Astrocyte (in vitro differentiated cells and primary cell): ENCODE measurements around the gene POT1. TPM values are rescaled to one million over a fixed set of nuclear protein-coding genes. Genes with fewer than 3 reads are reported as not detected.

Experiments
- DNase-seq: peaks from one replicate; pipeline ENCODE4 v3.0.0-alpha.2; 2010; ENCODE audit warnings: low read depth
- FAIRE-seq: peaks from 2 replicates; lab custom pipeline; 2011; peaks lifted over from hg19 to GRCh38; lab: Jason Lieb, UNC
- H2AFZ ChIP-seq: 2 replicates; pipeline ENCODE4 v1.6.0; 2012; ENCODE audit warnings: low read depth, low read length, inconsistent platforms
- H3K27ac ChIP-seq: 2 replicates; pipeline ENCODE4 v1.5.1; 2011; ENCODE audit warnings: low read depth, low read length, inconsistent platforms
- H3K27me3 ChIP-seq: 2 replicates; pipeline ENCODE4 v1.6.0; 2011; ENCODE audit warnings: low read length, inconsistent platforms; ENCODE audit not compliant: insufficient read depth
- H3K36me3 ChIP-seq: 2 replicates; pipeline ENCODE4 v1.5.1; 2011; ENCODE audit warnings: low read length, inconsistent platforms; ENCODE audit not compliant: insufficient read depth
- H3K4me1 ChIP-seq: 2 replicates; pipeline ENCODE4 v1.5.1; 2011; ENCODE audit warnings: low read length, inconsistent platforms; ENCODE audit not compliant: insufficient read depth
- H3K4me2 ChIP-seq: 2 replicates; pipeline ENCODE4 v1.6.0; 2012; ENCODE audit warnings: low read length, inconsistent platforms
- H3K4me3 ChIP-seq: 2 replicates; pipeline ENCODE4 v1.5.1; 2011; ENCODE audit warnings: low read depth, mild to moderate bottlenecking, low read length, inconsistent platforms; ENCODE audit not compliant: insufficient read depth
- H3K79me2 ChIP-seq: 2 replicates; pipeline ENCODE4 v1.6.0; 2012; ENCODE audit warnings: mild to moderate bottlenecking, low read length, inconsistent platforms; ENCODE audit not compliant: insufficient read depth
- H3K9ac ChIP-seq: 2 replicates; pipeline ENCODE4 v1.6.0; 2012; ENCODE audit warnings: mild to moderate bottlenecking, low read length, inconsistent platforms
- H3K9me3 ChIP-seq: 2 replicates; pipeline ENCODE4 v1.5.1; 2012; ENCODE audit warnings: low read depth, mild to moderate bottlenecking, low read length, inconsistent platforms; ENCODE audit not compliant: insufficient read depth
- H4K20me1 ChIP-seq: 2 replicates; pipeline ENCODE4 v1.6.0; 2012; ENCODE audit warnings: low read length, inconsistent platforms; ENCODE audit not compliant: insufficient read depth
- H3K27ac Mint-ChIP-seq: one replicate; pipeline ENCODE4 v1.8.0; 2021; ENCODE audit warnings: mild to moderate bottlenecking, mixed read lengths; ENCODE audit not compliant: unreplicated experiment
- H3K27me3 Mint-ChIP-seq: one replicate; pipeline ENCODE4 v1.8.0; 2021; ENCODE audit warnings: low read depth, mixed read lengths; ENCODE audit not compliant: unreplicated experiment
- H3K36me3 Mint-ChIP-seq: one replicate; pipeline ENCODE4 v1.8.0; 2021; ENCODE audit warnings: low read depth, mixed read lengths; ENCODE audit not compliant: unreplicated experiment
- H3K4me1 Mint-ChIP-seq: one replicate; pipeline ENCODE4 v1.8.0; 2021; ENCODE audit warnings: low read depth, mixed read lengths; ENCODE audit not compliant: unreplicated experiment
- H3K4me3 Mint-ChIP-seq: one replicate; pipeline ENCODE4 v1.8.0; 2021; ENCODE audit warnings: mild to moderate bottlenecking, moderate library complexity, mixed read lengths; ENCODE audit not compliant: unreplicated experiment
- H3K9me3 Mint-ChIP-seq: one replicate; pipeline ENCODE4 v1.8.0; 2021; ENCODE audit warnings: mild to moderate bottlenecking, mixed read lengths; ENCODE audit not compliant: unreplicated experiment
- EZH2 ChIP-seq: IDR thresholded peaks from 2 replicates; pipeline ENCODE4 v1.6.1; 2012; ENCODE audit warnings: mild to moderate bottlenecking, low read length, inconsistent platforms; ENCODE audit not compliant: insufficient read depth
- total RNA-seq: library from RNA; stranded (reverse); gene quantifications from 2 replicates; pipeline ENCODE4 v1.2.1, GENCODE V29; 2021
- TF ChIP-seq, protein P1 (sequence below): IDR thresholded peaks from 2 replicates; pipeline ENCODE4 v1.5.1; 2011; ENCODE audit warnings: low read depth, mild to moderate bottlenecking, inconsistent platforms, low read length, moderate library complexity; ENCODE audit not compliant: insufficient read depth

POT1 gene
- total RNA-seq, 1 donor from 2014 or later: 14.6 TPM

DNA sequence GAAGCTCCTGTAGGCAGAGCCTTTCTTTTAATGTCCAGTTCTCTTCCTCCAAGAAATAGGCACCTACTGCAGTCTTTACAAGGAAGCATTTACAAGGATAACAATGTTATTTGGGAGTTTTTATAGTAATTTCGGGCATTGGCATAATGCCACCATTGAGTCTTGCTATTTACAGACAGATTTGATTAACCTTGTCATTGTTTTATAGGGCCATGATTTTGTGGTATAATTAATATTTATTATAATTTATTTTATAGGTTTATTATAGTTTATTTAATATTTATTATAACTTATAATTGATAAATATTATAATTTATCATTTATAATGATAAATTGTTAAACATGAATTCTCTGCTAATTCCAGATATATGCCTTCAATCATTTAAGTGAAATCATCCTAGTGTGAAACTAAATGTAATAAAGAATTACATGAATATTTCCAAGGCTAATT lies 573 bp upstream of the POT1 start:
- peak overlapping the region; percentile 81 for H3K27ac ChIP-seq
- no peak for FAIRE-seq

DNA sequence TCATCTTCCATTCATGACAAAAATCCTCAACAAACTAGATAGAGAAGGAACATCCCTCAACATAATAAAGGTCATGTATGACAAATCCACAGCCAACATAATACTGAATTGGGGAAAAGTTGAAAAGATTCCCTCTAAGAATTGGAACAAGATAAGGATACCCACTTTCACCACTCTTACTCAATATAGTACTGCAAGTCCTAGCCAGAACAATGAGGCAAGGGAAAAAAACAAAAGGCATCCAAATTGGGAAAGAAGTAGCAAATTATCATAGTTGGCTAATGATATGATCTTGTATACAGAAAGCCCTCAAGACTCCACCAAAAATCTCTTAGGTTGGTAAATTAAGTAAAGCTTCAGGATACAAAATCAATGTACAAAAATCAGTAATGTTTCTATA lies 4.7 kb downstream of the POT1 start:
- peaks cover 94% of the 10 kb centered on the region for H3K79me2 ChIP-seq
- TF ChIP-seq, protein P1, sequence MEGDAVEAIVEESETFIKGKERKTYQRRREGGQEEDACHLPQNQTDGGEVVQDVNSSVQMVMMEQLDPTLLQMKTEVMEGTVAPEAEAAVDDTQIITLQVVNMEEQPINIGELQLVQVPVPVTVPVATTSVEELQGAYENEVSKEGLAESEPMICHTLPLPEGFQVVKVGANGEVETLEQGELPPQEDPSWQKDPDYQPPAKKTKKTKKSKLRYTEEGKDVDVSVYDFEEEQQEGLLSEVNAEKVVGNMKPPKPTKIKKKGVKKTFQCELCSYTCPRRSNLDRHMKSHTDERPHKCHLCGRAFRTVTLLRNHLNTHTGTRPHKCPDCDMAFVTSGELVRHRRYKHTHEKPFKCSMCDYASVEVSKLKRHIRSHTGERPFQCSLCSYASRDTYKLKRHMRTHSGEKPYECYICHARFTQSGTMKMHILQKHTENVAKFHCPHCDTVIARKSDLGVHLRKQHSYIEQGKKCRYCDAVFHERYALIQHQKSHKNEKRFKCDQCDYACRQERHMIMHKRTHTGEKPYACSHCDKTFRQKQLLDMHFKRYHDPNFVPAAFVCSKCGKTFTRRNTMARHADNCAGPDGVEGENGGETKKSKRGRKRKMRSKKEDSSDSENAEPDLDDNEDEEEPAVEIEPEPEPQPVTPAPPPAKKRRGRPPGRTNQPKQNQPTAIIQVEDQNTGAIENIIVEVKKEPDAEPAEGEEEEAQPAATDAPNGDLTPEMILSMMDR: no peak
- TF ChIP-seq EZH2: no peak

More for the DNA sequence above, 573 bp upstream of the POT1 start:
- peaks cover 6% of the 10 kb centered on the region for H3K4me1 Mint-ChIP-seq
- Histone ChIP-seq H3K4me3 (peak overlapping the region; percentile 92), H3K4me2 (peak overlapping the region; percentile 90), H4K20me1 (no peaks in the 10 kb centered on the region), H3K4me1 (no peaks in the 10 kb centered on the region), H3K9ac (peak overlapping the region; percentile 95), H3K9me3 (no peaks in the 10 kb centered on the region), H3K79me2 (peaks cover 42% of the 10 kb centered on the region), H3K36me3 (no peaks in the 10 kb centered on the region), H2AFZ (peak overlapping the region; percentile 80), H3K27me3 (no peaks in the 10 kb centered on the region)
- no peak for DNase-seq
- no peaks in the 10 kb centered on the region for H3K9me3 Mint-ChIP-seq
- no peaks in the 10 kb centered on the region for H3K27me3 Mint-ChIP-seq
- H3K4me3 Mint-ChIP-seq: peak overlapping the region; percentile 99
- H3K36me3 Mint-ChIP-seq: peaks cover 1% of the 10 kb centered on the region
- TF ChIP-seq EZH2: no peak
- TF ChIP-seq, protein P1: no peak
- H3K27ac Mint-ChIP-seq: peak overlapping the region; percentile 98

DNA sequence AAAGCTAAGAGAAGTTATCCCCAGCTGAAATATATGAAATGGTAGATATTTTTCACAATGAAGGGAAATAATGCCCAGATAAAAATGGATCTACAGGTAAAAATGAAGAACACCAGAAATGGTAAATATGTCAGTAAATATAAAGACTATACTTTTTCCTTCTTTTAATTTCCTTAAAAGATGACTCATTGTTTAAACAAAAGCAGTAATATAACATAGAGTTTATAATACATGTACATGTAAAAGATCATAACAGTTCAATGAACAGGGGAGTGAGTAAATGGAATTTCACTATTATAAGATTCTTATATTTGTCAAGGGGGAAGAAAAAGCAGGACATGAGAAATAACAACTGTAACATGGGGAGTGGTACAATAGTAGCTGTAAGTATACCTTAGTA lies 7.4 kb downstream of the POT1 start:
- Histone ChIP-seq H3K79me2 (peaks cover 98% of the 10 kb centered on the region), H3K9ac (no peak overlapping the region), H3K36me3 (no peaks in the 10 kb centered on the region), H3K27me3 (no peaks in the 10 kb centered on the region), H3K4me1 (no peaks in the 10 kb centered on the region), H3K27ac (no peak overlapping the region), H3K4me2 (no peak overlapping the region), H2AFZ (no peak overlapping the region), H4K20me1 (peaks cover 16% of the 10 kb centered on the region), H3K9me3 (no peaks in the 10 kb centered on the region), H3K4me3 (no peak overlapping the region)
- no peak overlapping the region for H3K27ac Mint-ChIP-seq
- H3K36me3 Mint-ChIP-seq: peaks cover 1% of the 10 kb centered on the region
- H3K4me1 Mint-ChIP-seq: no peaks in the 10 kb centered on the region
- no peak for FAIRE-seq
- H3K4me3 Mint-ChIP-seq: no peak overlapping the region
- no peaks in the 10 kb centered on the region for H3K27me3 Mint-ChIP-seq
- TF ChIP-seq EZH2: no peak
- TF ChIP-seq, protein P1: no peak
- no peak for DNase-seq
- H3K9me3 Mint-ChIP-seq: no peaks in the 10 kb centered on the region

More for the DNA sequence above, 4.7 kb downstream of the POT1 start:
- H3K36me3 ChIP-seq: no peaks in the 10 kb centered on the region
- Mint-ChIP-seq H3K4me3 (no peak overlapping the region), H3K4me1 (peaks cover 5% of the 10 kb centered on the region), H3K27me3 (no peaks in the 10 kb centered on the region), H3K36me3 (peaks cover 1% of the 10 kb centered on the region), H3K9me3 (no peaks in the 10 kb centered on the region), H3K27ac (no peak overlapping the region)
- H3K9ac ChIP-seq: no peak overlapping the region
- no peak overlapping the region for H3K27ac ChIP-seq
- no peaks in the 10 kb centered on the region for H3K9me3 ChIP-seq
- no peak for DNase-seq
- H3K4me1 ChIP-seq: no peaks in the 10 kb centered on the region
- no peak overlapping the region for H3K4me2 ChIP-seq
- H2AFZ ChIP-seq: no peak overlapping the region
- H4K20me1 ChIP-seq: peaks cover 3% of the 10 kb centered on the region
- H3K4me3 ChIP-seq: no peak overlapping the region
- FAIRE-seq: no peak
- H3K27me3 ChIP-seq: no peaks in the 10 kb centered on the region
